Measurements from ENCODE around the gene TSC22D2. TPM values are rescaled to one million over a fixed set of nuclear protein-coding genes. Genes with fewer than 3 reads are reported as not detected.

Gene TSC22D2
- total RNA-seq, 1 experiment from 2014 or later: 26.5 TPM

DNA sequence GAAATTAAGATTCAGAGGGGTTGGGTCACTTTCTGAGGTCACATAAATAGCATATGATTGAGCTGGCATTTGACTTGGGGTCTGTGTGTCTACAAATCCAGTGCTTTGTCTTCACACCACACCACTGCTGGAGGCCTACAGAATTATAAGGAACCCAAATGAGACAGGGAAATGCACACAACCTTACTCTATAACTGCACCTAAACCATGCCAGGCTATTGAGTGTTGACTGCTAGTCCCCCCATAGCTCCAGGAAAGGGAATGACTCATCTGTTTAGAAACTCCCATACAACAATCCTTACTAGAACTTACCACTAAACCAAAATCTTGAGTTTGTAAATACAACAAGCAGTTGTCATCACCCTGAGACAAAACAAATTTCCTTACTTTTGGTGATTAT, 16.9 kb upstream of the TSC22D2 start:
- Histone ChIP-seq H2BK12ac (ENCODE audit: insufficient read length, low read depth, low read length) (no peak overlapping the region), H4K91ac (ENCODE audit: insufficient read length, low read depth, low read length) (no peak overlapping the region), H3K27me3 (ENCODE audit: insufficient read depth, low read length) (no peaks in the 10 kb centered on the region), H3K9ac (ENCODE audit: extremely low read depth, insufficient read length, low read length) (no peak overlapping the region), H3T11ph (ENCODE audit: low read length) (no peak overlapping the region), H2BK20ac (ENCODE audit: low read depth, low read length, poor library complexity, severe bottlenecking) (no peak overlapping the region), H2BK5ac (ENCODE audit: insufficient read length, low read length) (no peak overlapping the region), H4K20me1 (ENCODE audit: control insufficient read depth, insufficient read depth, insufficient read length) (no peaks in the 10 kb centered on the region), H3K23ac (ENCODE audit: insufficient read length, low read depth, low read length) (no peak overlapping the region), H4K8ac (replicated peaks; ENCODE audit: insufficient read length, low read depth, low read length) (no peak overlapping the region), H3K14ac (ENCODE audit: insufficient read depth, low read length) (no peak overlapping the region), H2AFZ (ENCODE audit: low read length) (no peak overlapping the region), H3K23me2 (ENCODE audit: insufficient read length, low read depth, low read length, poor library complexity, severe bottlenecking) (no peaks in the 10 kb centered on the region), H3K56ac (ENCODE audit: insufficient read length, low read depth, low read length) (no peak overlapping the region), H3K27ac (ENCODE audit: insufficient read length, low read depth, low read length) (no peak overlapping the region), H2BK120ac (ENCODE audit: low read depth, low read length, poor library complexity, severe bottlenecking) (no peak overlapping the region), H3K9me3 (ENCODE audit: control insufficient read depth, low read depth, low read length) (no peaks in the 10 kb centered on the region), H4K5ac (ENCODE audit: insufficient read length, low read depth, low read length) (no peak overlapping the region), H3K79me1 (ENCODE audit: insufficient read depth, low read depth, low read length, poor library complexity, severe bottlenecking) (no peaks in the 10 kb centered on the region), H3K79me2 (ENCODE audit: insufficient read depth, low read length) (no peaks in the 10 kb centered on the region), H3K4me1 (ENCODE audit: insufficient read depth, low read length) (peaks cover 3% of the 10 kb centered on the region; the same call in 1 of the 2 replicates), H3K4me2 (ENCODE audit: insufficient read depth, insufficient read length, low read length) (no peak overlapping the region), H2AK5ac (ENCODE audit: insufficient read length, low read length) (no peak overlapping the region), H3K18ac (ENCODE audit: insufficient read length, low read depth, low read length) (no peak overlapping the region), H2BK15ac (ENCODE audit: low read depth, low read length) (no peak overlapping the region), H3K4ac (ENCODE audit: low read depth, low read length) (no peak overlapping the region)
- H3K9me3 Mint-ChIP-seq: no peaks in the 10 kb centered on the region
- no peaks in the 10 kb centered on the region for H3K4me1 Mint-ChIP-seq
- H3K4me3 Mint-ChIP-seq: no peak overlapping the region
- H3K36me3 Mint-ChIP-seq (ENCODE audit: insufficient read depth in 1 of 3, low read depth in 3 of 3): no peaks in the 10 kb centered on the region
- TF ChIP-seq, protein P1, sequence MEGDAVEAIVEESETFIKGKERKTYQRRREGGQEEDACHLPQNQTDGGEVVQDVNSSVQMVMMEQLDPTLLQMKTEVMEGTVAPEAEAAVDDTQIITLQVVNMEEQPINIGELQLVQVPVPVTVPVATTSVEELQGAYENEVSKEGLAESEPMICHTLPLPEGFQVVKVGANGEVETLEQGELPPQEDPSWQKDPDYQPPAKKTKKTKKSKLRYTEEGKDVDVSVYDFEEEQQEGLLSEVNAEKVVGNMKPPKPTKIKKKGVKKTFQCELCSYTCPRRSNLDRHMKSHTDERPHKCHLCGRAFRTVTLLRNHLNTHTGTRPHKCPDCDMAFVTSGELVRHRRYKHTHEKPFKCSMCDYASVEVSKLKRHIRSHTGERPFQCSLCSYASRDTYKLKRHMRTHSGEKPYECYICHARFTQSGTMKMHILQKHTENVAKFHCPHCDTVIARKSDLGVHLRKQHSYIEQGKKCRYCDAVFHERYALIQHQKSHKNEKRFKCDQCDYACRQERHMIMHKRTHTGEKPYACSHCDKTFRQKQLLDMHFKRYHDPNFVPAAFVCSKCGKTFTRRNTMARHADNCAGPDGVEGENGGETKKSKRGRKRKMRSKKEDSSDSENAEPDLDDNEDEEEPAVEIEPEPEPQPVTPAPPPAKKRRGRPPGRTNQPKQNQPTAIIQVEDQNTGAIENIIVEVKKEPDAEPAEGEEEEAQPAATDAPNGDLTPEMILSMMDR (conservative IDR thresholded peaks at IDR 0.05): no peak
- no peak overlapping the region for H3K27ac Mint-ChIP-seq
- H3K27me3 Mint-ChIP-seq (ENCODE audit: low read depth): no peaks in the 10 kb centered on the region
- no peak for DNase-seq

Measured in H9 (cell line).